Effector memory CD8-positive, alpha-beta T cell (primary cell): Measurements from ENCODE around the gene IQSEC2.

Source experiments
- ATAC-seq: fragments of 150-1000 bp; cut with Tn5 transposase; replicated peaks from 2 replicates; pipeline ENCODE4 v1.10.0; 2021; ENCODE audit warnings: mild to moderate bottlenecking, moderate library complexity
- DNase-seq, 3 experiments: peaks; one replicate each; pipeline ENCODE4 v3.0.0; 2021
- H3K27ac Mint-ChIP-seq, 2 donors: one replicate each; pipeline ENCODE4 v1.8.0; 2022; ENCODE audit warnings: mild to moderate bottlenecking in 2 of 2, mixed read lengths in 2 of 2, moderate library complexity in 2 of 2
- H3K27me3 Mint-ChIP-seq, 2 donors: one replicate each; pipeline ENCODE4 v1.8.0; 2022; ENCODE audit warnings: mixed read lengths in 2 of 2
- H3K36me3 Mint-ChIP-seq: one replicate; pipeline ENCODE4 v1.8.0; 2022; ENCODE audit warnings: mild to moderate bottlenecking, moderate library complexity, mixed read lengths; ENCODE audit not compliant: insufficient read depth
- H3K4me1 Mint-ChIP-seq, 2 donors: one replicate each; pipeline ENCODE4 v1.8.0; 2022; ENCODE audit warnings: low read depth in 2 of 2, mixed read lengths in 2 of 2
- H3K4me3 Mint-ChIP-seq, 2 donors: one replicate each; pipeline ENCODE4 v1.8.0; 2022; ENCODE audit warnings: mild to moderate bottlenecking in 2 of 2, mixed read lengths in 2 of 2, moderate library complexity in 2 of 2
- H3K9me3 Mint-ChIP-seq, 2 donors: one replicate each; pipeline ENCODE4 v1.8.0; 2022; ENCODE audit warnings: mixed read lengths in 2 of 2

Gene IQSEC2

DNA sequence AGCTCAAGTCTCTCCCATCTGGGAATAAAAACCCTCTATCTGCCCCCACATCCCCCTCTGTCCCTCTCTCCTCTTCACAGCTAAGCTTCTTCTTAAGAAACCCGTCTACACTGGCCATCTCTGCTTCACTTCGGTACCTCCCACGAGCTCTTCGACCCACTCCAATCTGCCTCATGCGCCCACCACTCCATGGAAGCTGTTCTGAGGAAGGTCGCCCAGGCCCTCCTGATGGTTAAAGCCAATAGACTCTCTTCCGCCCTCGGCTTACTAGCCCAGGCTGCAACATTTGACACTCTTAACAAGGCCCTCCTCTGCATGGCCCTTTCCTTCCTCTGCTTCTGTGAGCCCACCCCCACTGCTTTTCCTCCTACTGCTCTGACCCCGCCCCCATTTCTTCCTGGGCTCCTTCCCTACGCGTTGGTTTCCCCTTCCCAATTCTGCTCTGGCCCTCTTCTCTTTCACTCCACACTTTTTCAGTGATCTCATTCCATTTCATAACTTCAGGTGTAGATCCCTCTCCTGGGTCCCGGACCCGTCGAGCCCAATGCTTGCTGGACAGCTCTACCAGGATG lies 11.8 kb downstream of the IQSEC2 start:
- Mint-ChIP-seq H3K27me3 (no peaks in the 10 kb centered on the region), H3K27ac (no peak overlapping the region), H3K36me3 (no peaks in the 10 kb centered on the region)

DNA sequence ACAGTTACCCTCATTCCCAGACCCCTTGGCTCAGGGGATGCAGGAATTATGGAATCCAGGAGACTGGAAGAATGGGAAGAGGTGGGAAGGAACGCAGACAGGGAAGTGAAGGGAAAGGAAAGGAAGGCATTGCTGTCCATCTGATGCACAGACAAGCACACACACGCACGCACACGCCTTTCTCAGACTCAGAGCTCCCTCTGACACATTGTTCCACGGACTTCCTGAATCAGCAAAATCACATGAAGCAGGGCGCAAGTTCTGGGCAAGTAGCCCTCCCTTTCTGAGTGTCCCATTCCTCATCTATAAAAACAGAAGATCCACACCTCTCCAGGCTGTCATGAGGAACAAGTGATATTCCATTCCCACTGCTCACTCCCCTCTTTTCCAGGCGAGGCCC lies 13.2 kb downstream of the IQSEC2 start:
- H3K36me3 Mint-ChIP-seq: no peaks in the 10 kb centered on the region
- H3K4me3 Mint-ChIP-seq: no peak overlapping the region
- ATAC-seq: no peak
- H3K27me3 Mint-ChIP-seq: no peaks in the 10 kb centered on the region
- no peak for DNase-seq
- H3K9me3 Mint-ChIP-seq: no peaks in the 10 kb centered on the region
- H3K27ac Mint-ChIP-seq: no peak overlapping the region
- peaks cover 12 to 16% of the 10 kb centered on the region in 2 donors for H3K4me1 Mint-ChIP-seq

More for the DNA sequence above, 11.8 kb downstream of the IQSEC2 start:
- DNase-seq (no peak), ATAC-seq (no peak)
- H3K4me1 Mint-ChIP-seq: peaks cover 0 to 3% of the 10 kb centered on the region in 2 donors
- no peak overlapping the region for H3K4me3 Mint-ChIP-seq
- H3K9me3 Mint-ChIP-seq: no peaks in the 10 kb centered on the region

GRCh38 chrX:53266914-53267313 lies 14.5 kb downstream of the IQSEC2 start:
- Mint-ChIP-seq H3K27ac (no peak overlapping the region), H3K27me3 (no peaks in the 10 kb centered on the region), H3K36me3 (peaks cover 3% of the 10 kb centered on the region), H3K9me3 (no peaks in the 10 kb centered on the region), H3K4me1 (peaks cover 21% of the 10 kb centered on the region in 2 donors), H3K4me3 (no peak overlapping the region)
- DNase-seq: no peak
- ATAC-seq: no peak

DNA sequence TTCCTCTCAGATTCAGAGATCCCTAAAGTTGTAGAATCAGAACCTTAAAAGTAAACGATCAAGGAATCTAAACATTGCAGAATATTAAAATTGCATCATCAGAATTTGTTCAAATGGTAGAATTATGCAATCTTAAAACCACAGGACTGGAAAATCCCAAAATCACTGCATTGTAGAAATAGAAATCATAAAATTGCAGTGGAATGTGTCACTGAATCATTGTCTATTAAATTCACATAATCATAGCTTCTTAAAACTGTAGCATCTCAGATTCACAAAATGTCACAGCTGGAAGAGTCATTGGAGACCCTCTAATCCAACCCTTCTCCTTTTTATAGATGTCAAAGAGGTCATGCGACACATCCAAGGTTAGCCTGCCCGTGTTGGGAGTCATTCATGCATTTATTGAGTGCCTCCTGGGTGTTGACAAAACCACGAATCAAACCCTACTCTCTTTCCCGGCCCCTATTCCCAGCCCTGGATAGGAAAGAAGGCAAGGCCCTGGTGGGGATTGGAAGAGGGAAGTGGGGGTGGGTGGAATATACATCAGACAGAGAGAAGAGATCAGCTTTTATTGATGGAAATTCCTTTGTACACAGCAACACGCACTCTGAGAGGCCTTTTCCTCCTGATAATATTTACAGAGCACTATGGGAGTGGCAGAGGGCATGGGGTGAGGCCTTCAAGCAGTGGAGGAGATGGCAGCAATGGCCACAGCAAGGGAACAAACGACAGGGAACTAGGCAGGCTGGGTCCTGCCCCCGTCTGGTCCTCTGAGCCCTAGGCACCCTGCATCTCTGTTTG lies 15.4 kb downstream of the IQSEC2 start:
- no peaks in the 10 kb centered on the region for H3K9me3 Mint-ChIP-seq
- H3K27me3 Mint-ChIP-seq: no peaks in the 10 kb centered on the region
- H3K4me3 Mint-ChIP-seq: no peak overlapping the region
- no peak overlapping the region for H3K27ac Mint-ChIP-seq
- peaks cover 3% of the 10 kb centered on the region for H3K36me3 Mint-ChIP-seq
- H3K4me1 Mint-ChIP-seq: peaks cover 27% of the 10 kb centered on the region in 2 donors
- DNase-seq (no peak), ATAC-seq (no peak)

DNA sequence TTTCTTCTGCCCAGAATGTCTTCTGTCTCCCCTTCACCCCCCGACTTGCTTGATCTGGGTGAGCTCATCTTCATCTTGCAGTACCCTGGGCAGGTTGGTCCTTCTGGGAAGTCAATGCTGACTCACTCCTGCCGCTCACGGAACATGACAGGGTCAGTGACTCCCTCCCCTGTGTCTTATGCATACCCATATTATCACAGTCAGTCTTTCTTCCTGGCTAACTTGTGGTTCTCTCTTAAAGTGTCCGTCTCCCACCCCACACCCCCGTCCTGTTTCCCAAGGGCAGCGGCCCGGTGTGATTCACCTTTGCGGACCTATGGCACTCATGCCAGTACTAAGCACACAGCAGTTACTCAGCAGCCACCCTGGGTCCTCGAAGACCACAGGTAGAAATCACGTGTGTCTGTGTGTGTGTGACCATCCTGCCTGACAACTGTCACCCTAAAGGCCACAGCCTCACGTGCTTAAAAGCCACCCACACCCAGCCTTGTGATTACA lies 17.7 kb downstream of the IQSEC2 start:
- Mint-ChIP-seq H3K4me3 (peak overlapping the region; percentile 49 to 70), H3K4me1 (peaks cover 27% of the 10 kb centered on the region in 2 donors), H3K27me3 (no peaks in the 10 kb centered on the region), H3K36me3 (peaks cover 3% of the 10 kb centered on the region), H3K27ac (peak overlapping the region; percentile 35 to 41), H3K9me3 (no peaks in the 10 kb centered on the region)
- DNase-seq (no peak), ATAC-seq (peak; percentile 51)

- ATAC-seq: peak; percentile 53
- Mint-ChIP-seq H3K4me3 (peak overlapping the region; percentile 49 to 70), H3K36me3 (peaks cover 3% of the 10 kb centered on the region), H3K4me1 (peaks cover 27% of the 10 kb centered on the region in 2 donors), H3K27me3 (no peaks in the 10 kb centered on the region), H3K9me3 (no peaks in the 10 kb centered on the region), H3K27ac (no peak overlapping the region)
- DNase-seq: no peak
These were observed 18.4 kb downstream of the IQSEC2 start for GRCh38 chrX:53262918-53263394.

GRCh38 chrX:53262189-53262917 lies 19.0 kb downstream of the IQSEC2 start:
- H3K27ac Mint-ChIP-seq: peak overlapping the region in 1 of 2 donors; percentile 81
- peak overlapping the region in 1 of 2 donors; percentile 51 for H3K4me3 Mint-ChIP-seq
- no peaks in the 10 kb centered on the region for H3K27me3 Mint-ChIP-seq

DNA sequence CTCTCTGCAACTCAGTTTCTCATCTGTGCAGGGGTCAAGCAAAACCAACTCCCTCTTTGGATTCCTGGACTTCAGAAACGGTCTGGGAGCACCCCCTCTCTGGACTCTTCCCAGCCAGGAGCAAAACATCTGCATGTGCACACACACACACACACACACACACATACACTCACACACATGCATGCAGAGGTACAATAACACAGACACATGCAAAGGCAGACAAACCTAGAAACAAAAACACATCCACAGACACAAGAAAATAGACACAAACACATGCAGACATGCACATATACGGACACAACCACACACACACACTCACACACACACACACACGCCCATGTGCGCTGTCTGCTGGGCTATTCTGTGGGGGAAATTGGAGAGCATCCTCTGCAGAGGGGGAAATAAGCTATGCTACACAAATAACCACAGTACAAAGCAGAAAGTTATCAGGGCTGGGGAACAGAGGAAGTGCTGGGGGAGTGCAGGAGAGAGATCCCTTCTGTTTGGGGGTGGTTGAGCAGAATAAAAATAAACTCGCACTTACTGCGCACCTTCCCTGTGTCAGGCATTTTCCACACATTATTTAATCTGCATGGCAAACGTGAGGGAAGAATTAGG lies 19.9 kb downstream of the IQSEC2 start:
- ATAC-seq (peak; percentile 46), DNase-seq (no peak)
- Mint-ChIP-seq H3K9me3 (no peaks in the 10 kb centered on the region), H3K27ac (peak overlapping the region; percentile 23 to 81), H3K4me1 (peaks cover 27% of the 10 kb centered on the region in 2 donors), H3K4me3 (peak overlapping the region in 1 of 2 donors; percentile 51), H3K27me3 (no peaks in the 10 kb centered on the region), H3K36me3 (peaks cover 6% of the 10 kb centered on the region)

More at GRCh38 chrX:53262189-53262917, 19.0 kb downstream of the IQSEC2 start:
- ATAC-seq: no peak
- Mint-ChIP-seq H3K36me3 (peaks cover 4% of the 10 kb centered on the region), H3K9me3 (no peaks in the 10 kb centered on the region), H3K4me1 (peaks cover 27% of the 10 kb centered on the region in 2 donors)
- DNase-seq: no peak

DNA sequence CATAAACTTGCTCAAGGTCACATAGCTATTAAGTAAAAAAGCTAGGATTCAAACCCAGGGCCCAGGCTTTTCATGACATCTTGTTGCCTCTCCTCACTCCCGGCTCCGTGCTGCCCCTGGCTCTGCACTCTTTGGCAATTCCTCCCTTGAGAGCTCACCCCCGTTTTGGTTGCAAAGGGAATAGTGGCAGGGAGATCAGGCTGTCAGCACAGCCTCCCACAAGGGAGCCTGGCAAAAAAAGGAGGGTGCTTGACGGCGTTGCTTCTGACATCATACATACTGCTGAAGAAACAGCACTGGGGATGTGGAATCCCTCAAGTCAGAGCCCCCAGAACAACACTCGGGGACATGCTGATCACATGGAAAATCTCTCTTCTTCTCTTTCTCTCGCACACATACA lies 20.5 kb downstream of the IQSEC2 start:
- DNase-seq: no peak
- Mint-ChIP-seq H3K4me3 (no peak overlapping the region), H3K27ac (peak overlapping the region in 1 of 2 donors; percentile 23), H3K36me3 (peaks cover 6% of the 10 kb centered on the region), H3K27me3 (no peaks in the 10 kb centered on the region), H3K4me1 (peaks cover 27% of the 10 kb centered on the region in 2 donors), H3K9me3 (no peaks in the 10 kb centered on the region)
- no peak for ATAC-seq

- Mint-ChIP-seq H3K27ac (no peak overlapping the region), H3K27me3 (no peaks in the 10 kb centered on the region), H3K36me3 (peaks cover 4% of the 10 kb centered on the region), H3K4me1 (peaks cover 12 to 13% of the 10 kb centered on the region in 2 donors), H3K9me3 (no peaks in the 10 kb centered on the region), H3K4me3 (no peak overlapping the region)
- ATAC-seq (no peak), DNase-seq (no peak)
These were observed 23.5 kb downstream of the IQSEC2 start for GRCh38 chrX:53257670-53258423.

DNA sequence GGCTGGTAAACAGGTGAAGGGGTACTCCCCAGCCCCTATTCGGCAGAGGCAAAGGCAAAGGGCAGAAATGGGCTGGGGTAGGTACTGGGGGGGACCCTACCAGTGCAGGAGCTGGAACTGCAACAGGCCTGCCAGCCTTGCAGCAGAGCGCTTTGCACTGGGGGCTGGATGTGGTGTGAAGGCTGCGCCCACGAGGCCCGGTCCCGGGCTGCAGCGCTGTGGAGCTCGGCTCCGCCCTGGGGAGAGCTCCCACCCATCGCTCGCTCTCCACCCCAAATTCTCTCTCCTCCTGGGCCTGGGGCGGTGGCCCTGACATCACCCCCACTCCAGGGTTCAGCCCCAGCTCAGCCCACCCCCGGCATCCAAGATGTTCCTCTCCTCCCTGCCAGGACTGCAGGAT lies 24.2 kb downstream of the IQSEC2 start:
- H3K4me3 Mint-ChIP-seq: no peak overlapping the region
- H3K4me1 Mint-ChIP-seq: peaks cover 9% of the 10 kb centered on the region in 2 donors
- H3K9me3 Mint-ChIP-seq: no peaks in the 10 kb centered on the region
- peaks cover 3% of the 10 kb centered on the region for H3K36me3 Mint-ChIP-seq
- H3K27ac Mint-ChIP-seq: no peak overlapping the region
- ATAC-seq: no peak
- DNase-seq: no peak
- H3K27me3 Mint-ChIP-seq: no peaks in the 10 kb centered on the region

- Mint-ChIP-seq H3K4me1 (peaks cover 2 to 3% of the 10 kb centered on the region in 2 donors), H3K27ac (no peak overlapping the region), H3K4me3 (no peak overlapping the region), H3K27me3 (no peaks in the 10 kb centered on the region), H3K36me3 (peaks cover 3% of the 10 kb centered on the region), H3K9me3 (no peaks in the 10 kb centered on the region)
- no peak for DNase-seq
- ATAC-seq: no peak
These were observed 24.8 kb downstream of the IQSEC2 start for GRCh38 chrX:53256446-53257041.
